Measurements from ENCODE around the gene SCO2.
"Not testable (repeated sequence)": the region's sequence is repeated elsewhere in the genome, so short reads cannot be mapped to it uniquely, and the experiment has no call there.

The SCO2 gene

DNA sequence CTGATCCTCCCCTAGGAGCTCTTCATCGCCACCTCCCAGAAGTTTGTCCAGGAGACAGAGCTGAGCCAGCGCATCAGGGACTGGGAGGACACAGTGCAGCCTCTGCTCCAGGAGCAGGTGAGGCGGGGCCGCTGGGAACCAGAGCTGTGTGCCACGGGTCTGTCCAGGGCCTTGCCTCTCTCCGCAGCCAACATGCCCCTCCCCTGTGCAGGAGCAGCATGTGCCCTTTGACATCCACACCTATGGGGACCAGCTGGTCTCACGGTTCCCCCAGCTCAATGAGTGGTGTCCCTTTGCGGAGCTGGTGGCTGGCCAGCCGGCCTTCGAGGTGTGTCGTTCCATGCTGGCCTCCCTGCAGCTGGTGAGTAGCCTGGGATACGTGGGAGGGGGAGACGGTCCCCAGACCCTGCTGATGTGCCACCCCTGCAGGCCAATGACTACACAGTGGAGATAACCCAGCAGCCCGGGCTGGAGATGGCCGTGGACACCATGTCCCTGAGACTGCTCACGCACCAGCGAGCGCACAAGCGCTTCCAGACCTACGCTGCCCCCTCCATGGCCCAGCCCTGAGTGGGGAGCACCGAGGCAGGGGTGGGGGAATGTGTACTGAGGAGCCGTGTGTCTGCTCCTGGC is 2.5 kb downstream of the SCO2 start:
- H3K9me3 Mint-ChIP-seq: no peaks in the 10 kb centered on the region
- peak overlapping the region; percentile 74 for H3K27ac Mint-ChIP-seq
- H3K4me3 Mint-ChIP-seq: peak overlapping the region; percentile 92
- no peak for DNase-seq
- peaks cover 80% of the 10 kb centered on the region for H3K36me3 Mint-ChIP-seq (ENCODE audit: low read depth)
- peaks cover 27% of the 10 kb centered on the region for H3K4me1 Mint-ChIP-seq (ENCODE audit: low read depth)
- no peaks in the 10 kb centered on the region for H3K27me3 Mint-ChIP-seq

DNA sequence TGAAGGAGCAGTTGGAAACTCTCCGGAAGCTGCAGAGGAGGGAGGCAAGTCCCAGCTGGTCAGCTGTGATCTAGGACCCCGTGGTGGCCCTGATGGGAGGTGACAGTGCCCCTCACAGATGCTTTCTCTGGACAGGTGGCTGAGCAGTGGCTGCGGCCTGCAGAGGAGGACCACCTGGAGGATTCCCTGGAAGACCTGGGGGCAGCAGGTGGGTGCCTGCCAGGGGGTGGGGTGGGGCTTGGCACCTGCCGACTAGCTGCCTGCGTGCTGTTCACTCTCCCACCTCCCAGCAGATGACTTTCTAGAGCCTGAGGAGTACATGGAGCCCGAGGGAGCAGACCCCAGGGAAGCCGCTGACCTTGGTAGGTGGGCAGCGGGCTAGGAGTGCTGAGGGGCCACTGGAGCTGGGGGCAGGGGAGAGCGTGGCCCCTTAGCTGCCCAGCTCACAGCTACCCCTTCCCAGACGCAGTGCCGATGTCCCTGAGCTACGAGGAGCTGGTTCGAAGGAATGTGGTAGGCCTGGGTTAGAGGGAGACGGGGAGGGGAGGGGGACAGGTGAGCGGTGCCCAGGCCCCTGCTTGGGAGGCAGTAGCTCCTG is 3.1 kb downstream of the SCO2 start:
- Mint-ChIP-seq H3K27ac (no peak overlapping the region), H3K4me1 (ENCODE audit: low read depth) (peaks cover 21% of the 10 kb centered on the region), H3K4me3 (no peak overlapping the region), H3K9me3 (no peaks in the 10 kb centered on the region), H3K27me3 (no peaks in the 10 kb centered on the region), H3K36me3 (ENCODE audit: low read depth) (peaks cover 80% of the 10 kb centered on the region)
- no peak for DNase-seq

DNA sequence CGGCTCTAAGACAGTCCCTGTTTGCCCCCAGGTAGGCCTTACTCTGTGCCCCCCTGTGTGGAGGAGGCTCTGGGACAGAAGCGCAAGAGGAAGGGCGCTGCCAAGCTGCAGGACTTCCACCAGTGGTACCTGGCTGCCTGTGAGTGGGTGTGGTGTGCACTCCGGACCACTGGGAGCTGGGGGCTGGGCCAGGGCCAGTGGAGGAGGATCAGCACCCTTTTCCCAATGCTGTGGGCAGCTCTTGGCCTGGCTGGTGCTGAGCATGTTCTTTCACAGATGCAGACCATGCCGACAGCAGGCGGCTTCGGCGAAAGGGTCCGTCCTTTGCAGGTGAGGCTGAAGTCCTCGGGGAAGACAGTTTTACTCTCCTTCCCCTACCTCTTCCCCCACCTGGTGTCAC is 3.7 kb downstream of the SCO2 start:
- H3K27ac Mint-ChIP-seq: no peak overlapping the region
- peaks cover 82% of the 10 kb centered on the region for H3K36me3 Mint-ChIP-seq (ENCODE audit: low read depth)
- H3K4me1 Mint-ChIP-seq (ENCODE audit: low read depth): peaks cover 15% of the 10 kb centered on the region
- H3K4me3 Mint-ChIP-seq: no peak overlapping the region
- H3K9me3 Mint-ChIP-seq: no peaks in the 10 kb centered on the region
- no peaks in the 10 kb centered on the region for H3K27me3 Mint-ChIP-seq
- no peak for DNase-seq

DNA sequence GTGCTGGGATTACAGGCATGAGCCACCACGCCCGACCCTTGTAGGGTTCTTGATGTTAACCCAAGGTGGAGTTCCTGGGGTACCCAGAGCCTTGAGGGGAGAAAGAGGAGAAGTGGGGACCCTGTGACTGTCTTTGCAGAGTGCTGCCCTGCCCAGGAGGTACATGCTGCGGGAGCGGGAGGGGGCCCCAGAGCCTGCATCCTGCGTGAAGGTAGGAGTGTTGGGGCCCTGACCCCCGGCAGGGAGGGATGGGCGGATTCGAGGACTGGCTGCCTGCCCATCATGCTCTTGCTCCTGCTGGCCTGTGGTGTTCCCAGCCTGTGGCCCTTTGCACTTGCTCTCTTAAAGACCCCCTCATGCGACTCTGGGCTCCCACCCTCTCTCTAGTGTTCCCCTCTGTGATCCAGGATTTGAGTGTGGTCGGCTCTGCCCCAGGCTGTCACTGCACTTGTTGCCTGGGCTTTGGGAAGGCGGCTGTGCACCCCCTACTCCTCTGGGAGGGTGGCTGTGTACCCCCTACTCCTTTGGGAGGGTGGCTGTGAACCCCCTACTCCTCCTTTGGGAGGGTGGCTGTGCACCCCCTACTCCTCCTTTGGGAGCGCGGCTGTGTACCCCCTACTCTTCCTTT is 4.5 kb downstream of the SCO2 start:
- H3K4me1 Mint-ChIP-seq (ENCODE audit: low read depth): peaks cover 16% of the 10 kb centered on the region
- no peak overlapping the region for H3K27ac Mint-ChIP-seq
- no peaks in the 10 kb centered on the region for H3K9me3 Mint-ChIP-seq
- H3K27me3 Mint-ChIP-seq: no peaks in the 10 kb centered on the region
- peaks cover 89% of the 10 kb centered on the region for H3K36me3 Mint-ChIP-seq (ENCODE audit: low read depth)
- no peak overlapping the region for H3K4me3 Mint-ChIP-seq
- DNase-seq: no peak

DNA sequence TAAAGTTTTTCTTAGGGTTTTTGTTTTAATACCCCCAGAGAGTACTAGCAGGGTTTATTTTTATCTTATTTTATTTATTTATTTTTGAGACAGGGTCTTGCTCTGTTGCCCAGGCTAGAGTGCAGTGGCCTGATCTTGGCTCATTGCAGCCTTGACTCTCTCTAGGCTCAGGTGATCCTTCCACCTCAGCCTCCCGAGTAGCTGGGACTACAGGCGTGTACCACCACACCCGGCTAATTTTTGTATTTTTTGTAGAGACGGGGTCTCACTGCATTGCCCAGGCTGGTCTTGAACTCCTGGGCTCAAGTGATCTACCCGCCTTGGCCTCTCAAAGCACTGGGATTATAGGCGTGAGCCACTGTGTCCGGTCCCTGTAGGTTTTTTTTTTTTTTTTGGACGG is 5.2 kb downstream of the SCO2 start:
- H3K4me3 Mint-ChIP-seq, DNase-seq, H3K9me3 Mint-ChIP-seq, H3K27ac Mint-ChIP-seq, H3K27me3 Mint-ChIP-seq: not testable (repeated sequence)
- Mint-ChIP-seq H3K36me3 (ENCODE audit: low read depth) (peaks cover 94% of the 10 kb centered on the region), H3K4me1 (ENCODE audit: low read depth) (peaks cover 19% of the 10 kb centered on the region)

DNA sequence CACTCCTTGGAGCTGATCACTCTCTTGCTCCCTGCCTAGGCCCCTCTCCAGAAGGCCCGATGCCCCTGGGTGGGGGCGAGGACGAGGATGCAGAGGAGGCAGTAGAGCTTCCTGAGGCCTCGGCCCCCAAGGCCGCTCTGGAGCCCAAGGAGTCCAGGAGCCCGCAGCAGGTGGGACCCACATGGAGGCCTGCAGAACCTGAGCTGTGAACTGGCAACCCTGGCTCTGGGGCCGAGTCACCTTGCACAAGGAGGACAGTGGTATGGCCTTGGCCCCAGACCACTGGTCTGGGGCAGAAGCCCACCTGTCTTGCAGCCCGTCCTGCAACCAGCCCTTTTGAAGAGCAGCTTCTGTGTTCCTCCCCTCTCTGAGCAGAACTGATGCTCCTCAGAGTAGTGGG is 6.2 kb downstream of the SCO2 start:
- no peaks in the 10 kb centered on the region for H3K9me3 Mint-ChIP-seq
- H3K36me3 Mint-ChIP-seq (ENCODE audit: low read depth): peaks cover 95% of the 10 kb centered on the region
- no peak overlapping the region for H3K4me3 Mint-ChIP-seq
- no peaks in the 10 kb centered on the region for H3K27me3 Mint-ChIP-seq
- peaks cover 20% of the 10 kb centered on the region for H3K4me1 Mint-ChIP-seq (ENCODE audit: low read depth)
- DNase-seq: no peak
- no peak overlapping the region for H3K27ac Mint-ChIP-seq

DNA sequence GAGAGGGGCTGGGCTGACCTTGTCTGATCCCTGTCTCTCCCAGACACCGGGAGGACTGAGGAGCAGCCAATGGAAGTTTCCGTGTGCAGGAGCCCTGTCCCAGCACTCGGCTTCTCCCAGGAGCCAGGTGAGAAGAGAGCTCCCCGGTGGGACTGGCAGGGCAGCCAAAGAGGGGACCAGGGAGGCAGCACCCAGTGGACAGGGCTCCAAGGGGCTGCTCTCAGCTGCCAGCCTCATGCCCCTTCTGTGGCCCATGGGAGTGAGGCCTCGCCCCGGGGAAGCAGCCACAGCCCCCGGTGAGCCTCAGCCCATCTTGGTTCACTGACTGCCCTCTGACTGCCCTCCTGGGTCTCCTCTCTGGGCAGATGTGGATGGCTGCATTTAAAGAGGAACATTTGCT is 6.8 kb downstream of the SCO2 start:
- DNase-seq: no peak
- peaks cover 95% of the 10 kb centered on the region for H3K36me3 Mint-ChIP-seq (ENCODE audit: low read depth)
- no peak overlapping the region for H3K27ac Mint-ChIP-seq
- H3K27me3 Mint-ChIP-seq: no peaks in the 10 kb centered on the region
- peaks cover 19% of the 10 kb centered on the region for H3K4me1 Mint-ChIP-seq (ENCODE audit: low read depth)
- H3K9me3 Mint-ChIP-seq: no peaks in the 10 kb centered on the region
- H3K4me3 Mint-ChIP-seq: no peak overlapping the region

DNA sequence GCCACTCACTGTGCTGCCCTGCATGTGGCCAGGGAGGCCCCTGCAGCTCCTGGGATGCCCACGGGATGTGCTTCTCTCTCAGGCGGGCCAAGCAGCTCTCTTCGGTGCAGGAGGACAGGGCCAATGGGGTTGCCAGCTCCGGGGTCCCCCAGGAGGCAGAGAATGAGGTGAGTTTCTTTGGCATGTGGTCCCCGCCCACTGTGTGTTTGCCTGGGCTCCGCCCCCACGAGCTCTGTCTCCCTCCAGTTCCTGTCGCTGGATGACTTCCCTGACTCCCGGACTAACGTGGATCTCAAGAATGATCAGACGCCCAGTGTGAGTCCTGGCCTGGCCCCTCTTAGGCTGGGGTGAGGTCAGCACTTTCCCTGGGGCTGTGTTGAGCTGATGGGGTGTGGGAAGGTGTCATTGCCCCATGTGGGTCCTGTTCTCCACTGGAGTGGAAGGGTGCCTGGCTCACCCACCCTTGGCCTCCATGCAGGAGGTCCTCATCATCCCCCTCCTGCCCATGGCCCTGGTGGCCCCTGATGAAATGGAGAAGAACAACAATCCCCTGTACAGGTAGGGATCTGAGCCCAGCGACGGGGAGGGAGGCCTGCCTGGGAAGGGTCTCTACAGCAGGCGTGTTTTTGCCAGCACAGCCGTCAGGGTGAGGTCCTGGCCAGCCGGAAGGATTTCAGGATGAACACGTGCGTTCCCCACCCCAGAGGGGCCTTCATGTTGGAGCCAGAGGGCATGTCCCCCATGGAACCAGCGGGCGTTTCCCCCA is 7.7 kb downstream of the SCO2 start:
- Mint-ChIP-seq H3K9me3 (no peaks in the 10 kb centered on the region), H3K27ac (no peak overlapping the region), H3K36me3 (ENCODE audit: low read depth) (peaks cover 92% of the 10 kb centered on the region), H3K4me3 (no peak overlapping the region), H3K27me3 (no peaks in the 10 kb centered on the region), H3K4me1 (ENCODE audit: low read depth) (peaks cover 17% of the 10 kb centered on the region)
- no peak for DNase-seq

DNA sequence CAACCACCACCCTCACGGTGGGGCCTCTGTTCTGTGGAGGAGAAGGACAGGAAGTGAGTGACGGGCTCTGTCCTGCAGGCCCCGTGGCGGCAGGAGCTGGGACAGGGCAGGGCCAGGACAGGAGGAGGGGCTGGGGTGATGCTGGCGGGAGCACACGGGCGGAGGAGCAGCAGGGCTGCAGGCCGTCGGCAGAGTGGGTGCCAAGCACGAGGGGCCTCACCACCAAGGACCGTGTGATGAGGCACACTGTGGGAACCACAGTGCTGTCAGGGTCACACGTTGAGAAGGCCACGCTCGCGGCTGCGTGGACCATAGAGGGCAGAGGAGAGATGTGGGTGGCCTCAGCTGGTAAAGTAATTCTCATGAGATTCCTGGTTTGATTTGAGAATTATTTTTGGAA is 8.5 kb downstream of the SCO2 start:
- Mint-ChIP-seq H3K27me3 (no peaks in the 10 kb centered on the region), H3K27ac (no peak overlapping the region), H3K4me3 (no peak overlapping the region), H3K9me3 (no peaks in the 10 kb centered on the region), H3K4me1 (ENCODE audit: low read depth) (peaks cover 24% of the 10 kb centered on the region), H3K36me3 (ENCODE audit: low read depth) (peaks cover 94% of the 10 kb centered on the region)
- DNase-seq: no peak

DNA sequence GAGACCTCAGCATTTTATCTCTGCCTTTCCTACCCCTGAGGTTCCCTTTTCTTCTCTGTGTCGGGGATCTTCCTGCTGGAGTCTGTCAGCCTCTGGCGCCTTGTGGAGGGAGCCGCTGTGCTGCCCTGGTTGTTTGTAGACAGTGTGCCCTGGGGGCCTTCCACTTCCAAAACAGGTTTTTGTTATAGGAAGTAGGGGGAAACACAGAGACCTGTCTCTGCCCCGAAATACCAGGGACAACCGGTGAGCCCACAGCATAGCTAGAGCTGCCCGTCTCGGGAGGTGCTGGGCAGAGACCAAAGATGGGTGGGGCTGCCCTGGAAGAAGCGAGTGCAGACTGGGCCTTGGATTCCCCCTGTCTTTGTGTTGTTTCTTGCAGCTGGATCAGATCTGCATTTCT is 9.3 kb downstream of the SCO2 start:
- DNase-seq: no peak
- peaks cover 90% of the 10 kb centered on the region for H3K36me3 Mint-ChIP-seq (ENCODE audit: low read depth)
- no peaks in the 10 kb centered on the region for H3K27me3 Mint-ChIP-seq
- no peak overlapping the region for H3K4me3 Mint-ChIP-seq
- peaks cover 24% of the 10 kb centered on the region for H3K4me1 Mint-ChIP-seq (ENCODE audit: low read depth)
- no peaks in the 10 kb centered on the region for H3K9me3 Mint-ChIP-seq
- no peak overlapping the region for H3K27ac Mint-ChIP-seq

DNA sequence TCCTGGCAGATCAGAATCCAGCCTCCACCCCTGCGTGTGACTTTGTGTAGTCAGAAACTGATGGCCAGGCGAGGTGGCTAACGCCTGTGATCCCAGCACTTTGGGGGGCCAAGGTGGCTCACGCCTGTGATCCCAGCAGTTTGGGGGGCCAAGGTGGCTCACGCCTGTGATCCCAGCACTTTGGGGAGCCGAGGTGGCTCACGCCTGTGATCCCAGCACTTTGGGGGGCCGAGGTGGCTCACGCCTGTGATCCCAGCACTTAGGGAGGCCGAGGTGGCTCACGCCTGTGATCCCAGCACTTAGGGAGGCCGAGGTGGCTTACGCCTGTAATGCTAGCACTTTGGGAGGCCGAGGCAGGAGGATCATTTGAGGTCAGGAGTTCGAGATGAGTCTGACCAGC is 12.2 kb downstream of the SCO2 start:
- DNase-seq: no peak
- H3K27me3 Mint-ChIP-seq: no peaks in the 10 kb centered on the region
- peaks cover 36% of the 10 kb centered on the region for H3K4me1 Mint-ChIP-seq (ENCODE audit: low read depth)
- no peak overlapping the region for H3K4me3 Mint-ChIP-seq
- no peak overlapping the region for H3K27ac Mint-ChIP-seq
- peaks cover 84% of the 10 kb centered on the region for H3K36me3 Mint-ChIP-seq (ENCODE audit: low read depth)
- H3K9me3 Mint-ChIP-seq: no peaks in the 10 kb centered on the region

DNA sequence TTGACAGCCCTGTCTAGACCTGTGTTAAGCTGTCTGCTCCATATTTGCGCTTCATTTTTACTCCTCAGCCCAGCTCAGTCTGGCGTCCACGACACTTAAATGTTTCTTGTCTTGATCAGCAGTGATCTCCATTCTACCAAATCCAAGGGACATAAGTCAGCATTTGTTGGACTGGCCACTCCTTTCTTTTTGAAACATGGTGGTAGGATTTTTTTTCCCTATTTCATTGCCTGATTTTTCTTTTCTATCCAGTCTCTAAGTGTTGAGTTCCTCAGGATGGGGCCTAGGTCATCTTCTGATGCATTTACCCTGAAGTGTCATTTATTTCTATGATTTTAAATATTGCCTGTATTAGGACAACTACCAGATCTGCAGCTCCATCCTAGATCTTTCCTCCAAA is 16.5 kb downstream of the SCO2 start:
- Mint-ChIP-seq H3K27me3 (no peaks in the 10 kb centered on the region), H3K36me3 (ENCODE audit: low read depth) (peaks cover 65% of the 10 kb centered on the region), H3K4me1 (ENCODE audit: low read depth) (peaks cover 26% of the 10 kb centered on the region), H3K9me3 (no peaks in the 10 kb centered on the region), H3K4me3 (peak overlapping the region; percentile 93), H3K27ac (peak overlapping the region; percentile 98)
- no peak for DNase-seq

DNA sequence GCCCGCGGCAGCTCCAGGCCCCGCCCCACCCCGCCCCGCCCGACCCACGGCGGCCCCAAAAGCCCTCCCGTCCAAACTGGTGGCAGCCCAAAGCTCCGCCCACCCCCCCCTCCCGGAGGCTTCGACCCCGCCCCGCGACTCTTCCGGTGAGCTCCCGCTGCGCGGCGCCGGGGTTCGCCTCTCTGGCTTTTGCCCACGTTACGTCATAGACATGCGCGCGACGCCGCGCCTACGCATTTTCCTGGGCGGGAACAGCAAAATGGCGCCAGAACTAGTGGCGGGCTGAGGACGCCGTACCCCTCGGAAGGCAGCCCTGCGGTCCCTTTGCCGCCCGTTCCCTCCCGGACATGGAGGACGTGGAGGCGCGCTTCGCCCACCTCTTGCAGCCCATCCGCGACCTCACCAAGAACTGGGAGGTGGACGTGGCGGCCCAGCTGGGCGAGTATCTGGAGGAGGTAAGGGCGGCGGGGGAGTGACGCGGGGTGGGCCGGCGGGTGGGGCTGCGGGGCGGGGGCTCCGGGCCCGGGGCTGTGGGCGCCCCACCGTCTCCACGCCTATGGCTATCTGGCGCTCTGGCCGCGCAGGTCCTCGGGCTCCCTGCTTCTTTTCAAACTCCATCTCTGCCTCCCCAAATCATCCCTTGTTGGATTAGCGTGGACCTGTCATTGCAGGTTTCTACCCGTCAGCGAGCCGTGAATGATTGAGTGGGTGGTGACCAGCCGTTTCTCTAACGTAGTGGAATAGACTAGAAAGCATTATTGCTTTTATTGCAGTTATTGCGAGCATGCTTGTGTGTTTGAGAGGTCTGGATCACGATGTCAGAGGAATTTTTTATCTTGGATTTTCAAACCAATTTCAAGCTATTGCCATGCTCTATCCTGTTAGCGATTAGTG is 17.2 kb downstream of the SCO2 start, which contains the start of gene NCAPH2:
Gene NCAPH2 (plus strand): TSS at position 234 of the 894 bp plus-strand sequence. CDS start 114 bp downstream, at position 348.
- peaks cover 24% of the 10 kb centered on the region for H3K4me1 Mint-ChIP-seq (ENCODE audit: low read depth)
- H3K9me3 Mint-ChIP-seq: no peaks in the 10 kb centered on the region
- H3K4me3 Mint-ChIP-seq: peak within 1 kb of the TSS; percentile 98
- no peaks in the 10 kb centered on the region for H3K27me3 Mint-ChIP-seq
- H3K27ac Mint-ChIP-seq: peak within 1 kb of the TSS; percentile 98
- H3K36me3 Mint-ChIP-seq (ENCODE audit: low read depth): peaks cover 62% of the 10 kb centered on the region
- peak; percentile 100 for DNase-seq

DNA sequence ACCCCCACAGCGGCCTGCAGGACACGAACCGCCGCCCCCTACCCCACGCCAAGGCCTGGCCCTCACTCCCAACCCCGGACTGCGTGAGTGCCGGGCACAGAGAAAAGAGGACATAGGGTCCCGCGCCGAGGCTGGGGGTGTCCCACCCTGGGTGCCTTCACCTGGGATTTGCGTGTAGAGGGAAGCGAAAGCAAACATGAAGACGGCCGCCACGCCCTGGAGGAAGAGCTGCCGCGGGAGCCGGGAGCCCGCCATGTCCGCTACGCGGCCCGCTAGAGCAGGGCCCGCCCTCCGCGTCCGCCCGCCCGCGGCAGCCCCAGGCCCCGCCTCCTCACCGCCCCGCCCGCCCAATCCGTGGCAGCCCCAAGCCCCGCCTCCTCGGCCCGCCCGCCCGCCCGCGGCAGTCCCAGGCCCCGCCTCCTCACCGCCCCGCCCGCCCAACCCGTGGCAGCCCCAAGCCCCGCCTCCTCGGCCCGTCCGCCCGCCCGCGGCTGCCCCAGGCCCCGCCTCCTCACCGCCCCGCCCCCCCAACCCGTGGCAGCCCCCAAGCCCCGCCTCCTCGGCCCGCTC is 17.9 kb downstream of the SCO2 start, which contains the start of gene LMF2:
Gene LMF2 (minus strand): TSS at position 282 of the 570 bp plus-strand sequence. CDS start 27 bp downstream, at position 255.
- Mint-ChIP-seq H3K9me3 (no peaks in the 10 kb centered on the region), H3K27ac (peak within 1 kb of the TSS; percentile 98), H3K36me3 (ENCODE audit: low read depth) (peaks cover 61% of the 10 kb centered on the region), H3K4me3 (peak within 1 kb of the TSS; percentile 98), H3K27me3 (no peaks in the 10 kb centered on the region), H3K4me1 (ENCODE audit: low read depth) (peaks cover 20% of the 10 kb centered on the region)
- DNase-seq: peak; percentile 98

All from activated T-cell treated with anti-CD3 and anti-CD28 coated beads, Interleukin-2, amount 50 U/mL, for 24 hours (primary cell).